HG03342 (cell line): ENCODE results near the gene HOXA6.

Experiments used
- ATAC-seq: cut with Tn5 transposase; IDR thresholded peaks from one replicate; pipeline ENCODE4 v1.9.1; 2021; ENCODE audit warnings: mild to moderate bottlenecking, moderate library complexity; ENCODE audit not compliant: unreplicated experiment

HOXA6 gene

GRCh38 chr7:27124902-27125689, 22.5 kb downstream of the HOXA6 start:
- ATAC-seq: no peak

- no peak for ATAC-seq
These were observed 23.3 kb downstream of the HOXA6 start for GRCh38 chr7:27124096-27124901.

GRCh38 chr7:27123477-27124053, 24.0 kb downstream of the HOXA6 start:
- no peak for ATAC-seq

- no peak for ATAC-seq
These were observed 24.5 kb downstream of the HOXA6 start for GRCh38 chr7:27123007-27123476.

- no peak for ATAC-seq
These were observed 25.3 kb downstream of the HOXA6 start for GRCh38 chr7:27122077-27122910.

- ATAC-seq: no peak
These were observed 25.9 kb downstream of the HOXA6 start for GRCh38 chr7:27121684-27122076.

- no peak for ATAC-seq
These were observed 28.1 kb downstream of the HOXA6 start for GRCh38 chr7:27119412-27119911.

- no peak for ATAC-seq
These were observed 29.0 kb downstream of the HOXA6 start for GRCh38 chr7:27118580-27118979.

GRCh38 chr7:27117887-27118491, 29.6 kb downstream of the HOXA6 start:
- ATAC-seq: no peak

GRCh38 chr7:27116962-27117886, 30.4 kb downstream of the HOXA6 start:
- no peak for ATAC-seq

- no peak for ATAC-seq
These were observed 31.3 kb downstream of the HOXA6 start for GRCh38 chr7:27116031-27116961.

- no peak for ATAC-seq
These were observed 32.1 kb downstream of the HOXA6 start for GRCh38 chr7:27115221-27116026.

- no peak for ATAC-seq
These were observed 32.7 kb downstream of the HOXA6 start for GRCh38 chr7:27114881-27115220.

GRCh38 chr7:27113991-27114769, 33.4 kb downstream of the HOXA6 start:
- no peak for ATAC-seq

- ATAC-seq: no peak
These were observed 34.3 kb downstream of the HOXA6 start for GRCh38 chr7:27112955-27113949.
